ENCODE measurements around the gene SPARCL1. TPM values are rescaled to one million over a fixed set of nuclear protein-coding genes. Genes with fewer than 3 reads are reported as not detected.

SPARCL1 gene
- total and polyA plus RNA-seq, 10 donors = 27.2 to 318 (median 84.7) TPM

- H3K36me3 ChIP-seq = no peaks in the 10 kb centered on the region
- H3K27ac ChIP-seq = no peak overlapping the region
- 83 to 93% (median 86%) methylated on average over 2 of the region's 2 CpGs for WGBS, 5 donors
- intact Hi-C loops (cut with DNase I; ENCODE audit: low total_unique reads) = no loop called here
- no peak for DNase-seq
- no peak for TF ChIP-seq CTCF (IDR thresholded peaks at IDR 0.05 in 8 of 11, conservative IDR thresholded peaks at IDR 0.05 in 3 of 11)
- TF ChIP-seq POLR2AphosphoS5 (IDR thresholded peaks at IDR 0.05) = no peak
- TF ChIP-seq POLR2A (IDR thresholded peaks at IDR 0.05) = no peak
- H3K4me1 ChIP-seq = peaks cover 0 to 14% (median 6%) of the 10 kb centered on the region in 6 donors
- H3K4me3 ChIP-seq = no peak overlapping the region
- no peaks in the 10 kb centered on the region for H3K9me3 ChIP-seq
- H3K27me3 ChIP-seq (replicated peaks in 1 of 7) = no peaks in the 10 kb centered on the region
These were observed 11.6 kb downstream of the SPARCL1 start for GRCh38 chr4:87517621-87518020.

DNA sequence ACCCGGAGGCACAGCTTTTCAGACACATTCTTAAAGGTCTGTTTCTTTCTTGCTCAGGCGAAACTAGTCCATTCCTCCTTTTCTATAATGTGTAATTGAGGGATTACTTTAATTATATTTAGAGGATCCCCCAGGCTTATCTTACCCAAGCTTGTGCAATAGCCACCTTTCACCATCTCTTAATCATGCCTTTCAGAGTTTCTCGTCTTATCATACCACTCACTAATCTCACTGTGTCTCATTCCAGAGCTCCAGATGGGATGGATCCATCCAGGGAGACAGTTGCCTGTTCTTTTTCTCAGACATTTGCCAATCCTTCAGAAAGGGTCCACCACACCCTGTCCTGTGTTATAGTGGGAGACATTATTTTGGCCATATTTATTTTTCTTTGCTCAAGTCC is 12.5 kb downstream of the SPARCL1 start:
- Histone ChIP-seq H3K9me3 (no peaks in the 10 kb centered on the region), H3K27me3 (replicated peaks in 1 of 7) (no peaks in the 10 kb centered on the region), H3K4me3 (no peak overlapping the region), H3K27ac (peak overlapping the region in 1 of 8 donors; percentile 23), H3K36me3 (no peaks in the 10 kb centered on the region), H3K4me1 (peaks cover 0 to 14% (median 7%) of the 10 kb centered on the region in 6 donors)
- WGBS, 5 donors = 84 to 95% (median 85%) methylated on average over 3 of the region's 3 CpGs
- TF ChIP-seq POLR2AphosphoS5 (IDR thresholded peaks at IDR 0.05) (no peak), CTCF (IDR thresholded peaks at IDR 0.05 in 8 of 11, conservative IDR thresholded peaks at IDR 0.05 in 3 of 11) (no peak), POLR2A (IDR thresholded peaks at IDR 0.05) (no peak)
- intact Hi-C loops (cut with DNase I; ENCODE audit: low total_unique reads) = no loop called here
- DNase-seq = no peak

- no peaks in the 10 kb centered on the region for H3K36me3 ChIP-seq
- peaks cover 0 to 6% (median 0%) of the 10 kb centered on the region in 6 donors for H3K4me1 ChIP-seq
- no peaks in the 10 kb centered on the region for H3K9me3 ChIP-seq
- H3K27ac ChIP-seq = peak overlapping the region in 3 of 8 donors; percentile 2 to 36 (median 26)
- 54 to 95% (median 78%) methylated on average over 1 of the region's 1 CpG for WGBS, 5 donors
- no peaks in the 10 kb centered on the region for H3K27me3 ChIP-seq (replicated peaks in 1 of 7)
- no peak for DNase-seq
- intact Hi-C loops (cut with DNase I; ENCODE audit: low total_unique reads) = no loop called here
- TF ChIP-seq POLR2AphosphoS5 (IDR thresholded peaks at IDR 0.05) = no peak
- TF ChIP-seq CTCF (IDR thresholded peaks at IDR 0.05 in 8 of 11, conservative IDR thresholded peaks at IDR 0.05 in 3 of 11) = no peak
- no peak for TF ChIP-seq POLR2A (IDR thresholded peaks at IDR 0.05)
- no peak overlapping the region for H3K4me3 ChIP-seq
These were observed 16.8 kb downstream of the SPARCL1 start for GRCh38 chr4:87512400-87512799.

- no peaks in the 10 kb centered on the region for H3K27me3 ChIP-seq (replicated peaks in 1 of 7)
- H3K4me3 ChIP-seq = no peak overlapping the region
- intact Hi-C loops (cut with DNase I; ENCODE audit: low total_unique reads) = no loop called here
- no peaks in the 10 kb centered on the region for H3K9me3 ChIP-seq
- WGBS, 5 donors = 38 to 63% (median 54%) methylated on average over 2 of the region's 2 CpGs
- H3K36me3 ChIP-seq = no peaks in the 10 kb centered on the region
- TF ChIP-seq CTCF (IDR thresholded peaks at IDR 0.05 in 8 of 11, conservative IDR thresholded peaks at IDR 0.05 in 3 of 11) = no peak
- TF ChIP-seq POLR2A (IDR thresholded peaks at IDR 0.05) = no peak
- no peak for TF ChIP-seq POLR2AphosphoS5 (IDR thresholded peaks at IDR 0.05)
- H3K27ac ChIP-seq = no peak overlapping the region
- DNase-seq = no peak
- peaks cover 0 to 6% (median 0%) of the 10 kb centered on the region in 6 donors for H3K4me1 ChIP-seq
These were observed 17.7 kb downstream of the SPARCL1 start for GRCh38 chr4:87511500-87511899.

Data from spleen (tissue), 11 donors.